Body of pancreas (tissue), 4 donors: ENCODE data around the gene EPHA8. TPM values are rescaled to one million over a fixed set of nuclear protein-coding genes. Genes with fewer than 3 reads are reported as not detected.

ENCODE experiments used
- ATAC-seq: fragments of 150-250 bp; one replicate; pipeline ENCODE4 v1.9.1; 2016
- DNase-seq, 4 donors: peaks; one replicate each; pipeline ENCODE4 v3.0.0-alpha.2; 2019
- H3K27ac ChIP-seq, 4 donors: fragments of 200-600 bp; sonication (generic); 1 replicate in 3 of 4; 2 replicates in 1 of 4; pipeline versions ENCODE4 v1.5.1 to v1.6.1; 2016 to 2019; ENCODE audit warnings: mild to moderate bottlenecking in 1 of 4, mixed read lengths in 1 of 4, moderate library complexity in 1 of 4
- H3K27me3 ChIP-seq, 2 donors: fragments of 200-600 bp; sonication (generic); one replicate each; pipeline ENCODE4 v1.6.0; 2016; ENCODE audit warnings: mild to moderate bottlenecking in 1 of 2
- H3K36me3 ChIP-seq, 2 donors: fragments of 200-600 bp; sonication (generic); replicated peaks in 1 of 2; 2 replicates each; pipeline ENCODE4 v1.5.1; 2016; ENCODE audit warnings: low read depth in 2 of 2; ENCODE audit not compliant: insufficient read depth in 1 of 2
- H3K4me1 ChIP-seq: fragments of 200-600 bp; sonication (generic); one replicate; pipeline ENCODE4 v1.6.0; 2016
- H3K4me3 ChIP-seq, 2 donors: fragments of 200-600 bp; sonication (generic); 1 replicate in 1 of 2; 2 replicates in 1 of 2; pipeline ENCODE4 v1.5.1; 2016 to 2019
- H3K9me3 ChIP-seq, 3 donors: fragments of 200-600 bp; sonication (generic); 1 replicate in 2 of 3; 2 replicates in 1 of 3; pipeline ENCODE4 v1.5.1; 2016
- CTCF ChIP-seq, 7 experiments: fragments of 450-650 bp in 4 of 7; fragments of 200-600 bp in 3 of 7; sonication (generic) in 3 of 7; IDR thresholded peaks; one replicate each; pipeline ENCODE4 v1.5.1; 2016 to 2019; ENCODE audit warnings: antibody characterized with exemption in 7 of 7
- POLR2A ChIP-seq, 3 donors: fragments of 450-650 bp; IDR thresholded peaks; one replicate each; pipeline ENCODE4 v1.6.1; 2016; ENCODE audit warnings: antibody characterized with exemption in 3 of 3, mild to moderate bottlenecking in 2 of 3
- WGBS, 2 donors: methylation state at CpG; one replicate each; pipeline ENCODE4 v1.1.5; 2017; 5-methylcytosine and 5-hydroxymethylcytosine counted together
- intact Hi-C: fragments of 100-400 bp; cut with DNase I; formaldehyde crosslinking; loops from one replicate; pipeline ENCODE4 v1.15.1; 2023
- total RNA-seq, 2 donors: library from RNA; depleted of rRNA; stranded (reverse); fragments of >200 nt; gene quantifications; one replicate each; pipeline ENCODE4 v1.1.0, GENCODE V29; 2016

EPHA8 gene
- total RNA-seq, 2 donors from 2014 or later, result 0.52 to 0.66 TPM

DNA sequence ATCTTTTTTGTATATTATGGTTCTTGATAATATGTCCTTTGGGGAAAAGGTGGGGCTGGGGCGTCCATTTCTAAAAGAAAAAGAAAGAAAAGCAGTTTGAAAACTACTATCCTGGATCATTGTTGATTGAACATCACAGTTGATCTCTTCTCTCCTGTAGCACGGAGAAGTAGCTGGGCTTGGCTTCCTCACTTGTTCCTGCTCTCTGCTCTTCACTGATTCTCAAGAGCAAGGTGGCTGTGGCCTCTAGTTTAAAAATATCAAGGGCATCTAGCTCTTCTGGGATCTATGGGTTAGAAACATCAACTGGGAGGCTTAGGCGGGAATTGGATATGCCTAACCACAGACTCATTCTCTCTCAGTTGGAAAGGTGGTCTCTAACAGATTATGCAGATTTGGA, 38.1 kb upstream of the EPHA8 start:
- Histone ChIP-seq H3K4me1 (peaks cover 66% of the 10 kb centered on the region), H3K27ac (peak overlapping the region; percentile 78 to 83 (median 79)), H3K4me3 (no peak overlapping the region), H3K9me3 (no peaks in the 10 kb centered on the region), H3K36me3 (peaks cover 0 to 2% of the 10 kb centered on the region in 2 donors), H3K27me3 (no peaks in the 10 kb centered on the region)
- ATAC-seq, result no peak
- 64 to 67% methylated on average over 3 of the region's 3 CpGs for WGBS, 2 donors
- DNase-seq, result no peak
- intact Hi-C loops, result loop anchor here (10.0 kb wide), 1 partner anchor 120 kb away; the partner anchor contains the start of gene C1QC
- TF ChIP-seq POLR2A (IDR thresholded peaks at IDR 0.05), result no peak
- no peak for TF ChIP-seq CTCF (IDR thresholded peaks at IDR 0.05)

DNA sequence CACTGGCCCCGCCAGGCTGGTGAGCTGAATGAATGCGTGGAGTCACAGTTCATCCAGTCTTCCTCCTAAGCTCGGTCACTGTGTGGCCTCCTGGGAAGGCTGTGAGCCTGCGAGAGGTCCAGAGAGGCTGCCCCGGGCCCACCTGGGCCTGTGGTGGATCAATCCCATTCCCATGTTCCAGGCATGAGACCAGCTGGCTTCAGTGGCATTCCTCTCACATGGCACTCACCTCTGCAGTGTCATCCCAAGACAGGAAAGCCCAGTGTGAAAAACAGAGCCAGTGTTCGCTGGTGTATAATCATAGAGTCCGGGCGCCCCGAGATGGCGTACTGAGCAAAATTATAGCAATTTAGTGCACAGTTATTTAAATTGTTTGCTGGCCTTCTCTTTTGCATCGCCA, 37.6 kb upstream of the EPHA8 start:
- peaks cover 66% of the 10 kb centered on the region for H3K4me1 ChIP-seq
- intact Hi-C loops, result loop anchor here (10.0 kb wide), 1 partner anchor 119 kb away; the partner anchor contains the start of gene C1QC
- WGBS, 2 donors, result 66 to 67% methylated on average over 7 to 11 of the region's 11 CpGs
- H3K4me3 ChIP-seq, result no peak overlapping the region
- DNase-seq (peak in 1 of 4 donors; percentile 31), ATAC-seq (peak; percentile 2)
- H3K36me3 ChIP-seq, result peaks cover 0 to 2% of the 10 kb centered on the region in 2 donors
- peak overlapping the region; percentile 78 to 83 (median 79) for H3K27ac ChIP-seq
- no peak for TF ChIP-seq CTCF (IDR thresholded peaks at IDR 0.05)
- TF ChIP-seq POLR2A (IDR thresholded peaks at IDR 0.05), result no peak
- no peaks in the 10 kb centered on the region for H3K27me3 ChIP-seq
- H3K9me3 ChIP-seq, result no peaks in the 10 kb centered on the region

GRCh38 chr1:22526098-22526497, 37.2 kb upstream of the EPHA8 start:
- 28 to 43% methylated on average over 3 to 11 of the region's 11 CpGs for WGBS, 2 donors
- no peaks in the 10 kb centered on the region for H3K27me3 ChIP-seq
- ATAC-seq (peak; percentile 93), DNase-seq (peak; percentile 94 to 96 (median 94))
- peaks cover 0 to 2% of the 10 kb centered on the region in 2 donors for H3K36me3 ChIP-seq
- H3K9me3 ChIP-seq, result no peaks in the 10 kb centered on the region
- intact Hi-C loops, result loop anchor here (10.0 kb wide), 1 partner anchor 119 kb away; the partner anchor contains the start of gene C1QC
- TF ChIP-seq POLR2A (IDR thresholded peaks at IDR 0.05) (peak in 2 of 3 donors; percentile 31 to 41), CTCF (IDR thresholded peaks at IDR 0.05) (no peak)
- H3K4me1 ChIP-seq, result peaks cover 64% of the 10 kb centered on the region
- H3K4me3 ChIP-seq, result no peak overlapping the region
- peak overlapping the region; percentile 78 to 83 (median 79) for H3K27ac ChIP-seq

DNA sequence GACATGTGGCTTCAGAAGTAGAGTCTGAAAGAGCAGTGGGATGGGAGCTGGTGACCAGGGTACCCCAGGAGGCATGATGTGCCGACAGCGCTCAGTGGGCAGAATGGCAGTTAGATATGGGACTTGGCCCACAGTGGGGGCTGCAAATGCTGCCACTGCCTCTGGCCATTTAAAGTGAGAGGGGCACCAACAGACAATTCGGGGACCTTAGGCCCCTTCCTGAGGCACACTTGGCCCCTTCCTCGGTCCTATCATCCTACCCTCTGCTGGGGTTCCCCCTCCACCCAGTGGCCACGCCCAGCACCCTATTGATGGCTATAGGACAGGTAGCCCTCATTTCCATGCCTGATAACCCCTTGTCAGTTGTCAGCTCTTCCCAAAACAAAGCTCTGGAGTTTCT, 36.6 kb upstream of the EPHA8 start:
- Histone ChIP-seq H3K27me3 (no peaks in the 10 kb centered on the region), H3K4me1 (peaks cover 64% of the 10 kb centered on the region), H3K36me3 (peaks cover 0 to 2% of the 10 kb centered on the region in 2 donors), H3K9me3 (no peaks in the 10 kb centered on the region), H3K4me3 (no peak overlapping the region), H3K27ac (peak overlapping the region; percentile 68 to 83 (median 78))
- ATAC-seq (no peak), DNase-seq (no peak)
- 79 to 92% methylated on average over 2 to 4 of the region's 5 CpGs for WGBS, 2 donors
- TF ChIP-seq POLR2A (IDR thresholded peaks at IDR 0.05), result no peak
- no peak for TF ChIP-seq CTCF (IDR thresholded peaks at IDR 0.05)
- intact Hi-C loops, result loop anchor here (10.0 kb wide), 1 partner anchor 118 kb away; the partner anchor contains the start of gene C1QC

GRCh38 chr1:22527122-22527521, 36.2 kb upstream of the EPHA8 start:
- H3K4me3 ChIP-seq, result no peak overlapping the region
- intact Hi-C loops, result loop anchor here (10.0 kb wide), 1 partner anchor 118 kb away; the partner anchor contains the start of gene C1QC
- no peaks in the 10 kb centered on the region for H3K9me3 ChIP-seq
- DNase-seq, result peak in 3 of 4 donors; percentile 22 to 47 (median 41)
- ATAC-seq, result no peak
- 60 to 70% methylated on average over 7 of the region's 7 CpGs for WGBS, 2 donors
- peaks cover 0 to 2% of the 10 kb centered on the region in 2 donors for H3K36me3 ChIP-seq
- TF ChIP-seq CTCF (IDR thresholded peaks at IDR 0.05) (peak in 1 of 7 experiments; percentile 4), POLR2A (IDR thresholded peaks at IDR 0.05) (no peak)
- peaks cover 64% of the 10 kb centered on the region for H3K4me1 ChIP-seq
- H3K27me3 ChIP-seq, result no peaks in the 10 kb centered on the region
- peak overlapping the region; percentile 68 to 83 (median 78) for H3K27ac ChIP-seq
